ENCODE data around the gene EMC1.
A peak's percentile ranks its signal among the peaks of the same experiment; 100 is the strongest.
"Not testable (repeated sequence)": the region's sequence is repeated elsewhere in the genome, so short reads cannot be mapped to it uniquely, and the experiment has no call there.

The EMC1 gene

GRCh38 chr1:19251305-19252196 lies at the start of gene EMC1, which contains the start of gene MRTO4:
Gene EMC1, minus strand, starts transcription at chr1:19251524. Its CDS starts 15 bp downstream, at chr1:19251509.
Gene MRTO4, plus strand, starts transcription at chr1:19251805. Its CDS starts 31 bp downstream, at chr1:19251836.
- Histone ChIP-seq H3K9ac (ENCODE audit: low read length in 2 of 2) (peak within 1 kb of the TSS; percentile 89 to 90), H3K4me1 (ENCODE audit: control insufficient read depth, insufficient read depth, low read length) (peaks cover 29% of the 10 kb centered on the region), H3K27me3 (ENCODE audit: control insufficient read depth in 1 of 2, insufficient read depth in 2 of 2, low read length in 2 of 2) (no peaks in the 10 kb centered on the region), H3K36me3 (ENCODE audit: control insufficient read depth in 2 of 2, insufficient read depth in 2 of 2, low read length in 2 of 2) (peaks cover 0 to 4% of the 10 kb centered on the region in 2 donors), H3K9me3 (ENCODE audit: control insufficient read depth in 2 of 2, low read length in 2 of 2) (no peaks in the 10 kb centered on the region), H3K4me3 (ENCODE audit: low read length in 2 of 2) (peak within 1 kb of the TSS; percentile 97 to 99), H3K27ac (ENCODE audit: low read length) (peak within 1 kb of the TSS; percentile 96)

GRCh38 chr1:19300211-19300610 lies 48.9 kb upstream of the EMC1 start:
- Histone ChIP-seq H3K27me3 (ENCODE audit: control insufficient read depth in 1 of 2, insufficient read depth in 2 of 2, low read length in 2 of 2) (no peaks in the 10 kb centered on the region), H3K9ac (ENCODE audit: low read length in 2 of 2) (no peak overlapping the region), H3K4me3 (ENCODE audit: low read length in 2 of 2) (no peak overlapping the region), H3K36me3 (ENCODE audit: control insufficient read depth in 2 of 2, insufficient read depth in 2 of 2, low read length in 2 of 2) (peaks cover 14 to 24% of the 10 kb centered on the region in 2 donors), H3K27ac (ENCODE audit: low read length) (no peak overlapping the region), H3K9me3 (ENCODE audit: control insufficient read depth in 2 of 2, low read length in 2 of 2) (no peaks in the 10 kb centered on the region), H3K4me1 (ENCODE audit: control insufficient read depth, insufficient read depth, low read length) (no peaks in the 10 kb centered on the region)

- Histone ChIP-seq H3K9ac (ENCODE audit: low read length in 2 of 2) (no peak overlapping the region), H3K9me3 (ENCODE audit: control insufficient read depth in 2 of 2, low read length in 2 of 2) (peaks cover 7 to 8% of the 10 kb centered on the region in 2 donors), H3K4me3 (ENCODE audit: low read length in 2 of 2) (no peak overlapping the region), H3K27me3 (ENCODE audit: control insufficient read depth in 1 of 2, insufficient read depth in 2 of 2, low read length in 2 of 2) (no peaks in the 10 kb centered on the region), H3K27ac (ENCODE audit: low read length) (no peak overlapping the region), H3K36me3 (ENCODE audit: control insufficient read depth in 2 of 2, insufficient read depth in 2 of 2, low read length in 2 of 2) (peaks cover 0 to 4% of the 10 kb centered on the region in 2 donors), H3K4me1 (ENCODE audit: control insufficient read depth, insufficient read depth, low read length) (no peaks in the 10 kb centered on the region)
Observed at GRCh38 chr1:19294638-19295037, 43.3 kb upstream of the EMC1 start.

GRCh38 chr1:19289244-19289643 lies 37.9 kb upstream of the EMC1 start:
- no peak overlapping the region for H3K27ac ChIP-seq (ENCODE audit: low read length)

GRCh38 chr1:19288324-19289241 lies 37.3 kb upstream of the EMC1 start, which contains the start of gene AKR7A3:
Gene AKR7A3, minus strand, starts transcription at chr1:19288770. Its CDS starts 61 bp downstream, at chr1:19288709.
- H3K4me1 ChIP-seq (ENCODE audit: control insufficient read depth, insufficient read depth, low read length); H3K27me3 ChIP-seq (ENCODE audit: control insufficient read depth in 1 of 2, insufficient read depth in 2 of 2, low read length in 2 of 2); H3K36me3 ChIP-seq (ENCODE audit: control insufficient read depth in 2 of 2, insufficient read depth in 2 of 2, low read length in 2 of 2); H3K9me3 ChIP-seq (ENCODE audit: control insufficient read depth in 2 of 2, low read length in 2 of 2); H3K9ac ChIP-seq (ENCODE audit: low read length in 2 of 2); H3K27ac ChIP-seq (ENCODE audit: low read length): not testable (repeated sequence)
- peak within 1 kb of the TSS; percentile 56 to 71 for H3K4me3 ChIP-seq (ENCODE audit: low read length in 2 of 2)

More at GRCh38 chr1:19289244-19289643, 37.9 kb upstream of the EMC1 start:
- no peaks in the 10 kb centered on the region for H3K27me3 ChIP-seq (ENCODE audit: control insufficient read depth in 1 of 2, insufficient read depth in 2 of 2, low read length in 2 of 2)
- no peak overlapping the region for H3K9ac ChIP-seq (ENCODE audit: low read length in 2 of 2)
- H3K4me3 ChIP-seq (ENCODE audit: low read length in 2 of 2) = peak overlapping the region; percentile 56 to 71
- peaks cover 7% of the 10 kb centered on the region for H3K4me1 ChIP-seq (ENCODE audit: control insufficient read depth, insufficient read depth, low read length)
- H3K9me3 ChIP-seq (ENCODE audit: control insufficient read depth in 2 of 2, low read length in 2 of 2) = peaks cover 0 to under 1% of the 10 kb centered on the region in 2 donors
- H3K36me3 ChIP-seq (ENCODE audit: control insufficient read depth in 2 of 2, insufficient read depth in 2 of 2, low read length in 2 of 2) = no peaks in the 10 kb centered on the region

- H3K9ac ChIP-seq (ENCODE audit: low read length in 2 of 2) = no peak overlapping the region
- H3K27ac ChIP-seq (ENCODE audit: low read length) = no peak overlapping the region
- H3K4me3 ChIP-seq (ENCODE audit: low read length in 2 of 2) = no peak overlapping the region
Observed at GRCh38 chr1:19287436-19288185, 36.3 kb upstream of the EMC1 start.

GRCh38 chr1:19285807-19286206 lies 34.5 kb upstream of the EMC1 start:
- H3K27ac ChIP-seq (ENCODE audit: low read length); H3K4me1 ChIP-seq (ENCODE audit: control insufficient read depth, insufficient read depth, low read length); H3K4me3 ChIP-seq (ENCODE audit: low read length in 2 of 2); H3K27me3 ChIP-seq (ENCODE audit: control insufficient read depth in 1 of 2, insufficient read depth in 2 of 2, low read length in 2 of 2); H3K9ac ChIP-seq (ENCODE audit: low read length in 2 of 2); H3K36me3 ChIP-seq (ENCODE audit: control insufficient read depth in 2 of 2, insufficient read depth in 2 of 2, low read length in 2 of 2); H3K9me3 ChIP-seq (ENCODE audit: control insufficient read depth in 2 of 2, low read length in 2 of 2): not testable (repeated sequence)

More at GRCh38 chr1:19287436-19288185, 36.3 kb upstream of the EMC1 start:
- peaks cover 7% of the 10 kb centered on the region for H3K4me1 ChIP-seq (ENCODE audit: control insufficient read depth, insufficient read depth, low read length)
- H3K9me3 ChIP-seq (ENCODE audit: control insufficient read depth in 2 of 2, low read length in 2 of 2) = no peaks in the 10 kb centered on the region
- no peaks in the 10 kb centered on the region for H3K27me3 ChIP-seq (ENCODE audit: control insufficient read depth in 1 of 2, insufficient read depth in 2 of 2, low read length in 2 of 2)
- H3K36me3 ChIP-seq (ENCODE audit: control insufficient read depth in 2 of 2, insufficient read depth in 2 of 2, low read length in 2 of 2) = no peaks in the 10 kb centered on the region

GRCh38 chr1:19285366-19285765 lies 34.0 kb upstream of the EMC1 start:
- not testable (repeated sequence) for H3K36me3 ChIP-seq (ENCODE audit: control insufficient read depth in 2 of 2, insufficient read depth in 2 of 2, low read length in 2 of 2); H3K9me3 ChIP-seq (ENCODE audit: control insufficient read depth in 2 of 2, low read length in 2 of 2); H3K9ac ChIP-seq (ENCODE audit: low read length in 2 of 2); H3K4me1 ChIP-seq (ENCODE audit: control insufficient read depth, insufficient read depth, low read length); H3K27ac ChIP-seq (ENCODE audit: low read length); H3K27me3 ChIP-seq (ENCODE audit: control insufficient read depth in 1 of 2, insufficient read depth in 2 of 2, low read length in 2 of 2); H3K4me3 ChIP-seq (ENCODE audit: low read length in 2 of 2)

- Histone ChIP-seq H3K9ac (ENCODE audit: low read length in 2 of 2) (no peak overlapping the region), H3K27ac (ENCODE audit: low read length) (no peak overlapping the region), H3K4me3 (ENCODE audit: low read length in 2 of 2) (no peak overlapping the region), H3K4me1 (ENCODE audit: control insufficient read depth, insufficient read depth, low read length) (peaks cover 7% of the 10 kb centered on the region), H3K36me3 (ENCODE audit: control insufficient read depth in 2 of 2, insufficient read depth in 2 of 2, low read length in 2 of 2) (no peaks in the 10 kb centered on the region), H3K9me3 (ENCODE audit: control insufficient read depth in 2 of 2, low read length in 2 of 2) (no peaks in the 10 kb centered on the region), H3K27me3 (ENCODE audit: control insufficient read depth in 1 of 2, insufficient read depth in 2 of 2, low read length in 2 of 2) (no peaks in the 10 kb centered on the region)
Observed at GRCh38 chr1:19284881-19285280, 33.6 kb upstream of the EMC1 start.

- H3K9me3 ChIP-seq (ENCODE audit: control insufficient read depth in 2 of 2, low read length in 2 of 2) = no peaks in the 10 kb centered on the region
- peaks cover 3% of the 10 kb centered on the region for H3K4me1 ChIP-seq (ENCODE audit: control insufficient read depth, insufficient read depth, low read length)
- H3K36me3 ChIP-seq (ENCODE audit: control insufficient read depth in 2 of 2, insufficient read depth in 2 of 2, low read length in 2 of 2) = no peaks in the 10 kb centered on the region
- no peak overlapping the region for H3K27ac ChIP-seq (ENCODE audit: low read length)
- H3K9ac ChIP-seq (ENCODE audit: low read length in 2 of 2) = no peak overlapping the region
- H3K4me3 ChIP-seq (ENCODE audit: low read length in 2 of 2) = no peak overlapping the region
- H3K27me3 ChIP-seq (ENCODE audit: control insufficient read depth in 1 of 2, insufficient read depth in 2 of 2, low read length in 2 of 2) = no peaks in the 10 kb centered on the region
Observed at GRCh38 chr1:19283891-19284290, 32.6 kb upstream of the EMC1 start.

Data from stomach smooth muscle (tissue), 2 donors.